Hindlimb muscle (tissue), 1 donor: ENCODE results near the gene CACNA2D2. TPM values are rescaled to one million over a fixed set of nuclear protein-coding genes. Genes with fewer than 3 reads are reported as not detected.

Experiments
- DNase-seq: peaks from one replicate; pipeline ENCODE4 v3.0.0-alpha.2; 2013
- polyA plus RNA-seq: library from polyadenylated mRNA; unstranded; fragments of 120-200 nt; gene quantifications from one replicate; pipeline ENCODE4 v1.2.1, GENCODE V29; 2013; ENCODE audit not compliant: insufficient read length

The CACNA2D2 gene
- polyA plus RNA-seq, 1 donor, result 8.2 TPM

GRCh38 chr3:50365842-50366220, 137.6 kb downstream of the CACNA2D2 start:
- no peak for DNase-seq

- peak; percentile 72 for DNase-seq
Observed at GRCh38 chr3:50365080-50365841, 138.2 kb downstream of the CACNA2D2 start.

GRCh38 chr3:50364573-50365079, 138.8 kb downstream of the CACNA2D2 start:
- no peak for DNase-seq

- DNase-seq, result no peak
Observed at GRCh38 chr3:50359760-50360110, 143.7 kb downstream of the CACNA2D2 start.

- DNase-seq, result peak; percentile 98
Observed at GRCh38 chr3:50358911-50359759, 144.3 kb downstream of the CACNA2D2 start, which contains the start of gene TMEM115. TMEM115 (minus strand) TSS chr3:50359521; CDS start chr3:50359063, 458 bp downstream.

DNA sequence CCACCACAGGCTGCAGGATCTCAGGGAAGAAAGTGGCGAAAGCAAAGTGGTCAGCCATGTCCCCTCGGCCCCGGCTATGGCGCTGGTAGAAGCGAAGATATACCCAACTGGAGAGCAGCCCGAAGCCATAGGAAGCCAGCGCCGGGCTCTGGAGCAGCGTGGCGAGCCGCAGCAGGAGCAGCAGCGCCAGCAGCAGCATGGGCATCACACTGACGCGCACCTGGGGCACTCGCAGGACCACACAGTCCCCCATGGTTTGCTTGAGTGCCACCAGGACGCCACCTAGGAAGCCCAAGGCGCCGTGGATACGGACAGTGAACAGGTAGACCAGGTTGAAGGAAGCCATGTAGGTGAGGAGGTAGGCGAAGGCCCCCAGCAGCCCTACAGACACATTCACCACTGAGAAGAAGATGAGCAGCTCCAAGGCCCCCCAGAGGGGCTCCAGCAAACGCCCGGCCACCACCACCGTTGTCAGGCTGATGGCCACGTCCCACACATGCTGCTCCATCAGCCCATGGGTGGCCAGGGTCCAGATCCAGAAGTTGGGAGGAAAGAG, 145.0 kb downstream of the CACNA2D2 start:
- no peak for DNase-seq

GRCh38 chr3:50357481-50357880, 146.0 kb downstream of the CACNA2D2 start:
- DNase-seq, result no peak

DNA sequence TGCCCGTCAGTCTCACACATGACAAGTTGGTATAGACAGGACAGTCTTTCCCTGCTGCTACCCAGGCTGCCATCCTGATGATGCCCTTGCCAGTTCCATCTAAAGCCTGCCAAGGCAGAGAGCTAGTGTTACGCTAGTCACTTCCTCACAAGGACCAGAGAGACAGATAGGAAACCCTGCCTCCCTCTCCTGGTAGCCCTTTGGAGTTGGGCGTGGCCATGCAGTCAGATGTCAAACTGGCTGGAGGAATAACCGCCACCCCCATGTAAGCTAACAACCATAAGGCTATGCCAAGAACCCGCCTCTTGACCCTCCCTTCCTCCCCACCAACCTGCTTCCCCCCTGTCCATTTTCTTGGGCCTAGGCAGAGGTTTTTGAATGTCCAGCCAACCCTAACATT, 146.9 kb downstream of the CACNA2D2 start:
- no peak for DNase-seq

- DNase-seq, result no peak
Observed at GRCh38 chr3:50355829-50356552, 147.4 kb downstream of the CACNA2D2 start.

DNA sequence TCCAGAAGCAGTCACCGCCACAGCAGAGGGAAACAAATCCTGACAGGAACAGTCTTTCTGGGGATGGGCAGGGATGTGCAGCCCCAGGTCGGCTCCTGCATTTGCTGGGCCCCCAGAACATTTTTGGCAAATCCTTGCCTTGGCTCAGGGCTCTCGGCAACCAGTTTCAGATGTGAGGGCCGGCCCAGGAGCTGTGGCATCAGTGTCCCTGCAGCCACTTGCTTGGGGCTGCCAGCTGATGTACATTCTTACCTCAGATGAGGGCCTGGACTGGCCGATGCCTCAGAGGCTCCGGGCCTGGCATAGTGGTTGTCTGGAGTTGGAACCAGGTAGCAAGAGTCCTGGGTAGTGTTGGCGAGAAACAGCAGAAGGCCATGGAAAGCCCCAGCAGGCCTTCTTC, 148.6 kb downstream of the CACNA2D2 start:
- DNase-seq, result no peak

GRCh38 chr3:50354186-50354764, 149.2 kb downstream of the CACNA2D2 start:
- DNase-seq, result no peak

GRCh38 chr3:50353245-50354004, 150.0 kb downstream of the CACNA2D2 start:
- DNase-seq, result no peak

GRCh38 chr3:50352781-50353180, 150.7 kb downstream of the CACNA2D2 start:
- DNase-seq, result no peak

DNA sequence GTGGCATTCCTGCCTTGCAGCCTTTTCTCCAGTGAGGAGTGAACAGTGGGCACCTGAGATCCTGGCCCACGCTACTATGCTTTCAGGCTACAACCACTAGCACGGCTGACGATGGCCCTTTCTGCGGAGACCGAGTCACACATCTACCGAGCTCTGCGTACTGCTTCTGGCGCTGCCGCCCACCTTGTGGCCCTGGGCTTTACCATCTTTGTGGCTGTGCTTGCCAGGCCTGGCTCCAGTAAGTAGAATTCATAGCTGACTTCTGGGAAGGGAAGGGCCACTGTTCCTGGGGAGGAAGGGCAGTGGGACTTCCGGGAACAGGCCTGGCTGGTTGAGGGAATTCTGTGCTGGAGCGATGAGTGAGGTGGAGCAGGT, 152.1 kb downstream of the CACNA2D2 start:
- DNase-seq, result no peak

- DNase-seq, result peak; percentile 95
Observed at GRCh38 chr3:50350527-50351322, 152.7 kb downstream of the CACNA2D2 start, which contains the start of the genes CYB561D2 and NPRL2. CYB561D2 (plus strand) TSS chr3:50350862; CDS start chr3:50351434, 572 bp downstream. NPRL2 (minus strand) TSS chr3:50350775; CDS start chr3:50350652, 123 bp downstream.

DNA sequence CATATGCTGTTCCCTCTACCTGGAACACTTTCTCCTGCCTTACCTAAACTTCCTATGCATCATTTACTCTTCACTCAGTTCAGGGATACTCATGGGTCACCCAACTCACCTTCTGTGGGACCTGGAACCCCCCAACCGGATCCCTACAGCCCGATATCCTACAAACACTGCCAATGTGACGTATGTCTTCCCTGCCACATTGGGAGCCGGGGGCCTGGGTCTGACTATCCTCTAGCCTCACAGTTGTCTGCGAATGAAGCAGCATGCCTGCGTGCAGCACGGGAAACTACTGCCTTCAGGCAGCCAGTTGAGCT, 153.3 kb downstream of the CACNA2D2 start:
- DNase-seq, result no peak

DNA sequence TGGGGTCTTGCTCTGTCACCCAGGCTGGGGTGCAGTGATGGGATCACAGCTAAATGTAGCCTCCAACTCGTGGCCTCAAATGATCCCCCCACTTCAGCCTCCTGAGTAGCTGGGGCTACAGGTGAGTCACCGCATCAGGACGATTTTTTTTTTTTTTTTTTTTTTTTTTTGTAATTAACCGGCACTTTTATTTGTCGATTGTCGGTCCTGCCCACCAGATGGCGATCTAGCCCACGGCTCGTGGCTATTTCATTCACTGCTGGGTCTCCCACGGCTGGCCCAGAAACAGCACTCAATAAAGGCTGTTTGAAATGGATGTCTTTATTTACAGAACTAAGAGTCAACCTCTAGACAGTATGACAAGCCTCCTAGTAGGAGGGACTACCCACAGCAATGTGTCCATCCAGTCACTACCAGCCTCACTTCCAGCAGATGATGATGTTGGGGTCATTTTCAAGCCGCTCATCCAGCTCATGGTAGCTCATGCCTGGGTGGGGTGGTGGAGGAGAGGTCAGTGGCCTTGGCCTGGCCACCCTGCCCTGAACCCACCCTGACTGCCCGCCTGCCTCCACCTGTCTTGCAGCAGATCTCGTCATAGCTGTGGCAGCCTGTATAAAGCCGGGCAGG, 156.1 kb downstream of the CACNA2D2 start:
- peak; percentile 73 for DNase-seq

DNA sequence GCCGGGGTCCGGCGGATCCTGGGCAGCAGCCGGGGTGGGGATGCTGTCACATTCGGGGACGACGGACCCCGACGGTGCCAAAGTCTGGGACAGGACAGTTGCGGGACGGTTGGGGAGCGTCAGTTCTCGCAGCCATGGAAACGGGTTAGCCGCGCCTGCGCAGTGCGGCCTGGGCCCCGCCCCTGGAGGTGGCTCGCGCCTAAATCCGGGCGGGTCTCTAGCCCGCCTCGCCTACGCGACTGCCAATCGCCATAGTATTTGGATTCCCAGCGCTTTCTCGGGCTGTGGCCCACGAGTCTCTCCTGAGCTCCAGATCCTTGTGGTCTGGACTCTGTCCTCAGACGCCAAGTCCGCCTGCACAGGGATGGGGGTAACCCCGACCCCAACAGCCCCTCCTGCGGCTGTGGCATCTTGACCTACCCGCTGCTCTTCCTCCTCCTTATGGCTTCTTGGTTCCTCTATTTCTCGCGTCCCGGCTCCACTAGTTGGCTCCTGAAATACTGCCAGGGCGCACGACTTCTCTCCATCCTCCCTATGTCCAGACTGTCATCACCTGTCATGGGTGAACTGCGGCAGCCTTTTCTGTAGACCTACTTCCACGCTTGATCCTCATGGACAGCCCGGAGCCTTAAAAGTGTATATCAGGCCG, 157.7 kb downstream of the CACNA2D2 start, which contains the start of gene ZMYND10:
Gene ZMYND10, minus strand, starts transcription at position 147 of the 649 bp plus-strand sequence. CDS start 153 bp downstream, outside the sequence.
- no peak for DNase-seq

- no peak for DNase-seq
Observed at GRCh38 chr3:50345008-50345407, 158.4 kb downstream of the CACNA2D2 start.
